BLaER1 (cell line): ENCODE data around the gene GRHPR.

Experiments
- H3K27ac ChIP-seq: shearing (Covaris generic); formaldehyde crosslinking; 2 replicates; pipeline ENCODE4 v1.8.1; 2022
- H3K27me3 ChIP-seq: shearing (Covaris generic); formaldehyde crosslinking; 2 replicates; pipeline ENCODE4 v1.8.1; 2022
- H3K36me3 ChIP-seq: shearing (Covaris generic); formaldehyde crosslinking; 2 replicates; pipeline ENCODE4 v1.8.1; 2022
- H3K4me1 ChIP-seq: shearing (Covaris generic); formaldehyde crosslinking; 2 replicates; pipeline ENCODE4 v1.8.1; 2022
- H3K4me2 ChIP-seq: shearing (Covaris generic); formaldehyde crosslinking; 2 replicates; pipeline ENCODE4 v1.8.1; 2022
- H3K4me3 ChIP-seq: shearing (Covaris generic); formaldehyde crosslinking; 2 replicates; pipeline ENCODE4 v1.8.1; 2022
- H3K9ac ChIP-seq: shearing (Covaris generic); formaldehyde crosslinking; 2 replicates; pipeline ENCODE4 v1.8.1; 2022
- H3K9me3 ChIP-seq: shearing (Covaris generic); formaldehyde crosslinking; 2 replicates; pipeline ENCODE4 v1.8.1; 2022
- H4K20me1 ChIP-seq: shearing (Covaris generic); formaldehyde crosslinking; 2 replicates; pipeline ENCODE4 v1.8.1; 2022
- Cebpa-rat ChIP-seq: shearing (Covaris generic); IDR thresholded peaks from 2 replicates; pipeline ENCODE4 v1.8.1; 2022

Gene GRHPR

GRCh38 chr9:37426846-37427245, 4.3 kb downstream of the GRHPR start:
- peaks cover 72% of the 10 kb centered on the region for H3K36me3 ChIP-seq
- no peak for TF ChIP-seq Cebpa-rat
- H3K27ac ChIP-seq: no peak overlapping the region
- H3K9me3 ChIP-seq: no peaks in the 10 kb centered on the region
- H3K4me3 ChIP-seq: no peak overlapping the region
- H3K4me2 ChIP-seq: no peak overlapping the region
- peaks cover 45% of the 10 kb centered on the region for H3K4me1 ChIP-seq
- H3K27me3 ChIP-seq: no peaks in the 10 kb centered on the region
- no peak overlapping the region for H3K9ac ChIP-seq
- peaks cover 54% of the 10 kb centered on the region for H4K20me1 ChIP-seq

GRCh38 chr9:37428345-37428744, 5.8 kb downstream of the GRHPR start:
- Histone ChIP-seq H3K27ac (no peak overlapping the region), H3K4me3 (no peak overlapping the region), H3K36me3 (peaks cover 81% of the 10 kb centered on the region), H3K27me3 (no peaks in the 10 kb centered on the region), H3K4me1 (peaks cover 51% of the 10 kb centered on the region), H3K9me3 (no peaks in the 10 kb centered on the region), H4K20me1 (peaks cover 66% of the 10 kb centered on the region), H3K9ac (no peak overlapping the region), H3K4me2 (no peak overlapping the region)
- no peak for TF ChIP-seq Cebpa-rat

- H3K27me3 ChIP-seq: no peaks in the 10 kb centered on the region
- H3K27ac ChIP-seq: 0 out of 2 replicates have a peak overlapping the region, but pooled peaks have one; percentile 8
- TF ChIP-seq Cebpa-rat: no peak
- H3K4me3 ChIP-seq: no peak overlapping the region
- no peak overlapping the region for H3K9ac ChIP-seq
- peaks cover 89% of the 10 kb centered on the region for H3K36me3 ChIP-seq
- H4K20me1 ChIP-seq: peaks cover 62% of the 10 kb centered on the region
- no peak overlapping the region for H3K4me2 ChIP-seq
- H3K9me3 ChIP-seq: no peaks in the 10 kb centered on the region
- H3K4me1 ChIP-seq: peaks cover 39% of the 10 kb centered on the region
Measured at GRCh38 chr9:37429441-37430285, 7.2 kb downstream of the GRHPR start.

GRCh38 chr9:37430841-37431597, 8.5 kb downstream of the GRHPR start:
- TF ChIP-seq Cebpa-rat: no peak
- no peak overlapping the region for H3K4me2 ChIP-seq
- H3K36me3 ChIP-seq: peaks cover 89% of the 10 kb centered on the region
- H4K20me1 ChIP-seq: peaks cover 55% of the 10 kb centered on the region
- peaks cover 35% of the 10 kb centered on the region for H3K4me1 ChIP-seq
- no peaks in the 10 kb centered on the region for H3K27me3 ChIP-seq
- no peak overlapping the region for H3K4me3 ChIP-seq
- H3K27ac ChIP-seq: peak overlapping the region; percentile 8; the same call in 1 of the 2 replicates
- peak overlapping the region; percentile 6; the same call in 1 of the 2 replicates for H3K9ac ChIP-seq
- no peaks in the 10 kb centered on the region for H3K9me3 ChIP-seq

- Histone ChIP-seq H3K9me3 (no peaks in the 10 kb centered on the region), H3K4me1 (peaks cover 35% of the 10 kb centered on the region), H4K20me1 (peaks cover 60% of the 10 kb centered on the region; the same call in 1 of the 2 replicates), H3K27me3 (no peaks in the 10 kb centered on the region), H3K9ac (peak overlapping the region; percentile 43; the same call in 1 of the 2 replicates), H3K27ac (peak overlapping the region; percentile 51; the same call in 1 of the 2 replicates), H3K4me2 (peak overlapping the region; percentile 56), H3K36me3 (peaks cover 89% of the 10 kb centered on the region), H3K4me3 (no peak overlapping the region)
- TF ChIP-seq Cebpa-rat: no peak
Measured at GRCh38 chr9:37432020-37432419, 9.5 kb downstream of the GRHPR start.

GRCh38 chr9:37433867-37434371, 11.4 kb downstream of the GRHPR start:
- TF ChIP-seq Cebpa-rat: no peak
- Histone ChIP-seq H3K36me3 (peaks cover 89% of the 10 kb centered on the region), H3K4me1 (peaks cover 35% of the 10 kb centered on the region), H3K9me3 (no peaks in the 10 kb centered on the region), H3K9ac (no peak overlapping the region), H3K27me3 (no peaks in the 10 kb centered on the region), H3K27ac (no peak overlapping the region), H3K4me3 (no peak overlapping the region), H4K20me1 (peaks cover 66% of the 10 kb centered on the region), H3K4me2 (no peak overlapping the region)

GRCh38 chr9:37436540-37436939, 14.0 kb downstream of the GRHPR start:
- H3K4me3 ChIP-seq: no peak overlapping the region
- no peaks in the 10 kb centered on the region for H3K27me3 ChIP-seq
- no peak overlapping the region for H3K27ac ChIP-seq
- H3K4me2 ChIP-seq: no peak overlapping the region
- no peak overlapping the region for H3K9ac ChIP-seq
- H4K20me1 ChIP-seq: peaks cover 86% of the 10 kb centered on the region
- H3K9me3 ChIP-seq: no peaks in the 10 kb centered on the region
- peaks cover 20% of the 10 kb centered on the region for H3K4me1 ChIP-seq
- TF ChIP-seq Cebpa-rat: no peak
- H3K36me3 ChIP-seq: peaks cover 93% of the 10 kb centered on the region

GRCh38 chr9:37437010-37437409, 14.5 kb downstream of the GRHPR start:
- H4K20me1 ChIP-seq: peaks cover 89% of the 10 kb centered on the region
- H3K36me3 ChIP-seq: peaks cover 94% of the 10 kb centered on the region
- no peak for TF ChIP-seq Cebpa-rat
- H3K9me3 ChIP-seq: no peaks in the 10 kb centered on the region
- no peak overlapping the region for H3K27ac ChIP-seq
- no peaks in the 10 kb centered on the region for H3K27me3 ChIP-seq
- no peak overlapping the region for H3K4me3 ChIP-seq
- H3K4me2 ChIP-seq: no peak overlapping the region
- H3K9ac ChIP-seq: no peak overlapping the region
- peaks cover 15% of the 10 kb centered on the region for H3K4me1 ChIP-seq

GRCh38 chr9:37437621-37438020, 15.1 kb downstream of the GRHPR start:
- TF ChIP-seq Cebpa-rat: no peak
- H3K4me2 ChIP-seq: no peak overlapping the region
- H3K4me1 ChIP-seq: peaks cover 9% of the 10 kb centered on the region
- H3K27me3 ChIP-seq: no peaks in the 10 kb centered on the region
- H3K9ac ChIP-seq: no peak overlapping the region
- peaks cover 89% of the 10 kb centered on the region for H4K20me1 ChIP-seq
- no peak overlapping the region for H3K27ac ChIP-seq
- no peak overlapping the region for H3K4me3 ChIP-seq
- peaks cover 94% of the 10 kb centered on the region for H3K36me3 ChIP-seq
- H3K9me3 ChIP-seq: no peaks in the 10 kb centered on the region

- Histone ChIP-seq H3K9me3 (no peaks in the 10 kb centered on the region), H3K4me3 (no peak overlapping the region), H3K4me2 (no peak overlapping the region), H3K27ac (no peak overlapping the region), H3K36me3 (peaks cover 98% of the 10 kb centered on the region), H3K4me1 (peaks cover 2% of the 10 kb centered on the region), H3K9ac (no peak overlapping the region), H3K27me3 (no peaks in the 10 kb centered on the region), H4K20me1 (peaks cover 89% of the 10 kb centered on the region)
- TF ChIP-seq Cebpa-rat: no peak
Measured at GRCh38 chr9:37438359-37438758, 15.9 kb downstream of the GRHPR start.
